Ammon's horn (tissue), 1 donor: ENCODE measurements around the gene ATOH8.

Experiments
- DNase-seq: peaks from one replicate; pipeline ENCODE4 v3.0.0-alpha.2; 2016; ENCODE audit warnings: low spot score

ATOH8 gene

GRCh38 chr2:85718885-85719492, 34.8 kb upstream of the ATOH8 start:
- DNase-seq, result no peak

GRCh38 chr2:85719609-85720240, 34.1 kb upstream of the ATOH8 start:
- no peak for DNase-seq

- DNase-seq, result no peak
Measured at GRCh38 chr2:85720533-85720932, 33.3 kb upstream of the ATOH8 start.

GRCh38 chr2:85721641-85722040, 32.1 kb upstream of the ATOH8 start:
- no peak for DNase-seq

GRCh38 chr2:85722519-85722918, 31.3 kb upstream of the ATOH8 start:
- no peak for DNase-seq

- no peak for DNase-seq
Measured at GRCh38 chr2:85723707-85724360, 30.0 kb upstream of the ATOH8 start.

GRCh38 chr2:85724731-85725181, 29.0 kb upstream of the ATOH8 start:
- DNase-seq, result no peak

- no peak for DNase-seq
Measured at GRCh38 chr2:85725451-85725850, 28.3 kb upstream of the ATOH8 start.

GRCh38 chr2:85727798-85728197, 26.0 kb upstream of the ATOH8 start:
- no peak for DNase-seq

GRCh38 chr2:85728342-85728741, 25.4 kb upstream of the ATOH8 start:
- DNase-seq, result no peak

GRCh38 chr2:85728883-85729824, 24.6 kb upstream of the ATOH8 start:
- peak; percentile 90 for DNase-seq

- no peak for DNase-seq
Measured at GRCh38 chr2:85729825-85730510, 23.8 kb upstream of the ATOH8 start.

GRCh38 chr2:85730686-85731230, 23.0 kb upstream of the ATOH8 start:
- DNase-seq, result no peak

GRCh38 chr2:85731606-85732005, 22.2 kb upstream of the ATOH8 start:
- no peak for DNase-seq

GRCh38 chr2:85732467-85733120, 21.2 kb upstream of the ATOH8 start:
- no peak for DNase-seq

GRCh38 chr2:85733121-85733960, 20.4 kb upstream of the ATOH8 start:
- no peak for DNase-seq

GRCh38 chr2:85734015-85734414, 19.8 kb upstream of the ATOH8 start:
- no peak for DNase-seq

GRCh38 chr2:85734942-85735608, 18.7 kb upstream of the ATOH8 start:
- no peak for DNase-seq

GRCh38 chr2:85735691-85736090, 18.1 kb upstream of the ATOH8 start:
- DNase-seq, result no peak
